ENCODE data around the gene RAPGEF4.
A peak's percentile ranks its signal among the peaks of the same experiment; 100 is the strongest.
"Not testable (repeated sequence)": the region's sequence is repeated elsewhere in the genome, so short reads cannot be mapped to it uniquely, and the experiment has no call there.

RAPGEF4 gene

DNA sequence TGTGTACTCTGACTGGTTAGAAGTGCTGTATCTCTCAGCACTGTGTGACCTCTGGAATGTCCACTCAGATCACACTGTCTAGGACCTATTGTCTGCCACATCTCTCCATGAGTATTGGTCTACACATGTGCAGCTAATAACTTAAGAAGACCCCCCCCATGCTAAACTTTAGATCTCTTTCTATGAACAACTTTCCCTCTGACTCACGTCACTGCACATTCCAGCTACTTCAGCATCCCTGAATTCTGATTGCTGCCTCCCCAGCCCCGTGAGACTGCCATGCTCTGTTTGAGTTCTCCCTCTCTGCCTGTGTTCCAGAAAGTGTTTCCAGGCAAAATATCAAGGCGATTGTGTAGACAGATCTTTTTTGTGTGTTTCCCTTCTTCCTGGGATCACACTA is 41.8 kb downstream of the RAPGEF4 start:
- DNase-seq = no peak

DNA sequence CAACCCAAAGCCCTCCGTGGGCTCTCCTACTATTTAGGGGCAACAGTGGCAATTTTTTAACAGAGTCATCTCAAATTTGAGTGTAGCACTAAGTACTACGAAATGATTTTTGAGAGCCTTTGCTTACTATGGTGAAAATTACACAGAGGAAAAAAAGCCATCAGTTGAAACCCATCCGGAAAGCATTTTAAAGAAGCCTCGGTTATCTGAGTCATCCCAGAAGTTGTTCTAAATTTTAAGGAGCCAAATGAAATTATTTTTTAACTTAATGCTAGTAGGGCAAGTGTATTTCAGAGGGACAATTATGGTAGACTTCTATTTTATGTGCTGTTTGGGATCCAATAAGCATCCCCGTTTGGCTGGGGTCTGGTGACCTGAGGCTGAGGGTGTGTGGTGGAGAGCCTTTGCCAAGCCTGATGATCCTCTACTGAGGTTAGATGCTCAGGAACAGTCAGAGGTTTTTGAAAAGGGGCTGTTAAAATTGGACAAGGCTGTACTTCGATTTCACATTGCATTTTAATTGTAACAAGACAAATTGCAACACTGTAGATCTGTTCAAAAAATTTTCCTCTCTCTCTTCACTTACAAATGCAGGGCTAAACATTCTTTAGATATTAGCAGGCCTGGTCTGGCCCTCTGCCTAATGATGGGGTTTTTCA is 47.0 kb downstream of the RAPGEF4 start:
- DNase-seq = no peak

DNA sequence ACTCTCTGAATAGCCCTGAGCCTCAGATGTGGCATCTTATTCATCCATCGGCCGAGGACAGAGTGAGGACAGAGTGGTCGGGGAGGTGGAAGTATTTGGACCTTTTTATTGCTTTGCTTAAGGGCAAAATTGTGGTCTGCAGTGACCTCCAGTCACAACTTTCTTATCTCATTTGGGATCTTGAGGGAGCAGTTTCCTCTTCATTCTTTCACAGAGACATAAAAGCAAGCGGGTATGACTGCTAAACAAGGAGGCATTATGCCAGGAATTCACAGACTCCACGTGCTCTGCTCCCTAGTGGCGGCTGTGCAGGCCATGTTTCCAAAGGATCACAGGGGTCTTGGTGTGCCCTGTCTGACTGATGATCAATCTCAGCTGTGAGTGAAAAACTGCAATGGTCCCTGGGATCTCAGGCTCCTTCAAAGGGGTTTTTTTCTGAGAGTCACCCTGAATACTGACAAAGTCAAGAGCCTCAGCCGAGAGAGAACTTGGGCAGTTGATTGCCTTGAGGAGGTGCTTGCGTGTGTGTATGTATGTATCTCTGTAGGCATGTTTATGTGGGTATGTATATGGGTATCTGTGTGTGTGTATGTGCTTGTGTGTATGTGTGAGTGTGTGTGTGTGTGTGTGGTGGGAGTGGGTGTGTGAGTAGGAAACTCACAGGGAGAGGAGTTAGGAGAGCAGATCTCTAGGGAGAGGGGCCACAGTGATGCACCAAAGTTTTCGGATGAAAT is 47.7 kb downstream of the RAPGEF4 start:
- DNase-seq = no peak

DNA sequence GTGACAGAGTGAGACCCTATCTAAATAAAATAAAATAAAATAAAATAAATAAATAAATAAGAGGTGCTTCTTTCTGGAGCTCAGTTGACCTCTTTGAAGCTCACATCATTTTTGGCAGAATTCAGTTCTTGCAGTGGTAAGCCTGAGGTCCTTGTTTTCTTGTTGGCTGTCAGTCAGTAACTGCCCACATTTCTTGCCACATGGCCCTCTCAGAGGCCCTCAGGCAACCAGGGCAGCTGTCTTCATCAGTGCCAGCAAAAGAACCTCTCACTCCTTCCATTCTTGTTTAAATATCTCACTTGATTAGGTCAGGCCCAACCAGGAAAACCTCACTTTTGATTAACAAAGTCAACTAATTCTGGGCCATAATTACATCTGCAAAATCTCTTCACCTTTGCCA is 53.2 kb downstream of the RAPGEF4 start:
- DNase-seq = no peak

DNA sequence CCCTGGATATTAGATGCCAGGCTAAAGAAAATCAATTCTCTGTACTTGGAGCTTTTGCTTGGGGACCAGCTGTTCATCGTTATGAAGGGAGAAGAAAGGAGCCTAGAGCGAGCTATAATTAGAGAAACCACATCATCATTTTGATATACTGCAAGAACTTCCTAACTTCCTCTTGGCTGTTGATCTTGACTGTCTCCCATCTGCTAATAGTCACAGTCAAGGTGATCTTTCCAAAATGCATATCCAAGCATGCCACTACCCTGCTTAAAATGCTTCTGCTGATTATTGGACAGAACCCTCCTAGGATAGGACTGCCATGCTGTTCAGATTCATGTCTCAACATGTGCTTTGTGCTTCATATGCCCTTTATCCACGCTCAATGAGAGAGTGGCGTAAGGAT is 54.8 kb downstream of the RAPGEF4 start:
- DNase-seq = no peak

DNA sequence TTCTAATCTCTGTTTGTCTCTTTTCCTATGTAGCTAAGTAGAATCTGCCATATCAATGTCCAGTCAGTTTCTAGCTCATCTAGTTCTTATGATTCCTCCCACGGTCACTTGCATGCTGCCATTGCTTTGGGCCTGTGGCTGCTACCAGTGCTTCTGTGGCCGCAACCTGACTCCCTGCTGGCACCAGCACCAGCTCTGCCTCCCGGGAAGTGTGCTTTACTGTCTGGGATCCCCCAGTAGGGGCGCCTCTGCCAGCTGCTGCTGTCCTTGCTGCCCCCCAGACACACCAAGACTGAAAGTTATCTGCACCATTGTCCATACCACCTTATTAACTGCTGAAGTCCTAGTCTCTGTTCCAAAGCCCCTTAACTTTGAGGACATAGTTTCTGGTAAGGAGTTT is 56.3 kb downstream of the RAPGEF4 start:
- no peak for DNase-seq

DNA sequence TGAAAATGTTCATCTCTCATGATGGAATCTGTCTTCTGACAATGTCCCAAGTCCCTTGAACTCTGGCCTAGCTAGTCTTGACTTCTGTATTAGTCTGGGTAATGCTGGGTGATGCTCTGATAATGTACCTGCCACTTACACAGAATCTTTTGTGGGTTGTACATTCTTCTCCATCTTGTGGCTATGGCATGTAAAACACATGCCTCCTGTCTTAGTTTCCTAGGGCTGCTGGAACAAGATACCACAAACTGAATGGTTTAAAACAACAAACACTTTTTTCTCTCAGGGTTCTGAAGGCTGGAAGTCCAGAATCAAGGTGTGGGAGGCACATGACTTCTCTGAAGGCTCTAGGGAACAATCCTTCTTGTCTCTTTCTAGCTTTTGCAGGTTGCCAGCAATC is 57.1 kb downstream of the RAPGEF4 start:
- DNase-seq = no peak

DNA sequence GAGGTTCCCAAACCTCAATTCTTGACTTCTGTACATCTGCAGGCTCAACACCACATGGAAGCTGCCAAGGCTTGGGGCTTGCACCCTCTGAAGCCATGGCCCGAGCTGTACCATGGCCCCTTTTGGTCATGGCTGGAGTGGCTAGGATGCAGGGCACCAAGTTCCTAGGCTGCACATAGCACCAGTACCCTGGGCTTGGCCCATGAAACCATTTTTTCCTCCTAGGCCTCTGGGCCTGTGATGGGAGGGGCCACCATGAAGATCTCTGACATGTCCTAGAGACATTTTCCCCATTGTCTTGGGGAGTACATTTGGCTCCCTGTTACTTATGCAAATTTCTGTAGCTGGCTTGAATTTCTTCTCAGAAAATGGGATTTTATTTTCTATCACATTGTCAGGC is 67.7 kb downstream of the RAPGEF4 start:
- not testable (repeated sequence) for DNase-seq

DNA sequence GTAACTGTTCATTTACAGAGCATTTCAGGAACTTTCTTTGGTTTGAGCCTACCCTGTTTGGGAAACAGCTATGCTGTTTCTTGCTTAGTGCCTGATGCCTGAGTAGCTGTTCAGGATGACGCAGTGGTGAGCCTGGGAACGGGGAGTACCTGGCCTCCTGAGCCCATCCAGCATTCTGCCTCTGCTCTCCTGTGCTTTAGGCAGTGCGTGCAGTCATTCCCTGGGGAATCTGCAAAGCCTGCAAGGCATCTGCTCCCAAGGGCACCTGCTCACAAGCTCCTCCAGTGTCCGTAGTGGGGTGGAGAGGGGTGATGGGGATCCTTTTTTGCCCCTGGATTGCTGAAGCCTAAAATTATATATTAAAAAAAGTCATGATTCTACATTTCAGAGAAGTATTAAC is 68.8 kb downstream of the RAPGEF4 start:
- no peak for DNase-seq

DNA sequence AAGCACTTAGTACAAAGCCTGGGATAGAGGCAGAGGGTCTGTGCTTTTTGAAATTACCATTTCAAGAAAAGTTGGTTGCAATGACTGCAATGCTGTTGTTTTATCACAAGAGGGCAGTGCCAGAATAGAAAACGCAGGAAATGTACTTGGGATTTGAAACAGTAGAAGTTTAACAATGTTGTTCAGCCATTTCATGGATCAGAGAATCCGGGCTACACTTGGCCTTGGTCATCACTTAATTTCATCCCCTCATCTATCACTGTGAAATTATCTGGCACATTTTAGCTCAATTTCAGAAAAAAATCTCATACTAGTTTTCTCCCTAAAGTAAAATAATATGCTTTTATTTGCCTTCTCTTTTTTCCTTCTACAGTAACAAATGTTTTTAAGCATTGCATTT is 70.8 kb downstream of the RAPGEF4 start:
- DNase-seq = peak in 1 of 2 donors; percentile 8

DNA sequence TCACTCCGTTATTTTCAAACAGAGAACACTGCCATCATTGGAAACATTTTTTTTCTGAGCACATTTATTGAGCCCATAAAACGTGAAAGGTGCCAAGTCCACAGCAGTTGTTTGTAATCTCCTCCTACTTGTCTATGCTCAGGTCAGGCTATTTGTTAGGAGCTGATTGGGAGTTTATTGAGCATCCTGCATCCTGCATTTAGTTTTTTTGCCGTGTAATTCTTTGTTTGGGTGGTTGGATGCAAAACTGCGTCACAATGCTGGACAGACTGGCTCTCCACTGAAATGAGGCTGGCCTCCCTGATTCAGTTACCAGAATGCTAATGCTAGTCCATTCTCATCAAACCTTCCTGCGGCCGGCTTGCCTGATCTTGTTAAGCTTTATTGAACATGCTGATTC is 71.4 kb downstream of the RAPGEF4 start:
- no peak for DNase-seq

DNA sequence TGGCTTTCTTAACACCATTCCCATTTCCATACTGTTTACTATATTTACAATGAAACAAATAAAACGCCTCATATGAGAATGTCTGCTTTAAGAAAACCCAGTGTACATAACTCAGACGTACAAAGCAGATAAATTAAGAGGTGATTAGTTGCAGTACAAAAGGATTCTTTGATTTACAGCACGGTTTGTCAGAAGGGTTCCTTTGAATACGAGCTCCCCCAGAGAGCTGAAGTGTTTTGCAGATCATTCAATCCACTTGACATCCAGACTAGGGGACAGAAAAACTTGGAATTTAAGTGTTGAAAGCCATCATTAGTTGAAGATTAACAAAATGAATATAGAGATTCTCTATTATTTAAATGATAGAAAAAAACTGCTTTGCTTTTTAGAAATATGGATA is 72.5 kb downstream of the RAPGEF4 start:
- DNase-seq = no peak

DNA sequence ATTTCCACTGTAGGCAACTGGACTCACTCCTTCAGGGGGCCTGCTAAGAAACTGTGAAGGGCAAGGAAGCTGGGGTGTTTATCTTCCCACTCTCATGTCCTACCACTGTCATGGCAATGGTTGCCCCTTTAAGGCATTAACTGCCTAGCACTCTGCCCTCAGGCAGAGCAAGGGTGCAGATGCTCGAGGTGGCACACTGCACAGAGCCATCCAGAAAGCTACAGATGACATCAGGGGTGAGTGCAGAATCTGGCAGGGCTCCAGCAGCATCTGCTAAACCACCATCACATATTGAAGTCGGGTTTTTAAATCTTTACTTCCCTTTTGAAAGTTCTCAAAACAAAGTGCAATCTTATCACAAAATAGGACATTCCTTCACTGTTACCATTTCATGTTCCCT is 75.4 kb downstream of the RAPGEF4 start:
- DNase-seq = no peak

DNA sequence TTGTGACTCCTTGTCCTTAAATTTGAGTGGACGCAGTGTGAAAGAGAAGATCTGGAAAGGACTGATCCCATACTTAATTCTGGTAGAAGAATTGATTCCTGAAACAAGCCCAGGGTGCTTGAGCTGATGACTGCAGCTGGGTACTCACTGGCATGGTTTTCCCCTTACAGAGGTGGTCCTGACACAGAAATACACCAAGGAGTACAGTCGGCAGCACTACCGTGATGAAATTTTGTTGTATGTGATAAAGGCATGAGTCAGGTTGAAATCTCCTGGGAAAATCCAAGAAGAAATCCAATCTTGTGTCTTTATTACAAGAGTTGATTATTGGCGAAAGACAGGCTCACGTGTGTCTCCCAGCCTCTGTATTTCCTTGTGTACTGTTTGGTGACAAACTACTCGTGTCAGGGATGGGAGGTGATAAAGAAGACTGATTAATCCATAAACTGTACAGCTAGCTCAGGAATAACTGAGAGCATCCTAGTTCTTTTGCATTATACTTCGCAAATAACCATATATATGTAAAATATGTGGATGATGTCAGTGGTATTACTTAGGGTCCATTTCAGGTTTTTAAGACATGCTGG is 76.6 kb downstream of the RAPGEF4 start:
- DNase-seq = no peak

DNA sequence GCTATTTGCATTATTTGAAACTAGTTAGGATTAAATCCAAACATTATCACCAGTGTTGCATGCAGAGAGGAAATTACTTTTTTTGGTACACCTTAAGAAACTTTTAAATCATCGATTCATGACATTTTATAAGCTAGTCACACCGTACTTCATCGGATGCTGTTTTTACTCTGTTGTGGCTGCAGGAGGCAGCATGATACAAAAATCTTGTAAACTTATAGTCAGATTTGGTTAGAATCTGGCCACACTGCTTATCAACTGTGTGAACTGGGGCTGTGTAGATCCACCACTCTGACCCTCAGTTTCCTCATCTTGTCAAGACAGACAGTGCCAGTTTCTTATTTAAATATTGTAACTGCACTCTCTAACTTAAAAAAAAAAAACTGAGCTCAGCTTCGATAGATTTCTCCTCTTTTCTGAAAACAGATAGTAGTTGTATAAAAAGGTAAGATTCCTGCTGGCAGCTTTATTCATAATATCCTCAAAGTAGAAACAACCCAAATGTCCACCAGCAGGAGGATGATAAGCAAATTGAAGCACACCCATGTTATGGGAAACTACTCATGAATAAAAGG is 77.8 kb downstream of the RAPGEF4 start:
- no peak for DNase-seq

DNA sequence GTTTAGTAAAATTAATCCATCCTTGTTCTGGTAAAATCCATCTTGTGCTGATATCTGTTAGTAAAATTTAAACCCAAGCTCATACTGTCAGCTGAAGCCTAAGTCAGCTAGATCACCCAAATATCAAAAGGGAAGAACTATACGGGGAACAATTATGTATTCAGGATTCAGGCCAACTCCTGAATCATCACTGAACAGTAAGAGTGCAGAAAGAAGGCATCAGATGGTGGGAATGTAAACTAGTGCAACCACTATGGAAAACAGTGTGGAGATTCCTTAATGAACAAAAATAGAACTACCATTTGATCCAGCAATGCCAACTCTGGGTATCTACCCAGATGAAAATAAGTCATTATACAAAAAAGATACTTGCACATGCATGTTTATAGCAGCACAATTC is 81.8 kb downstream of the RAPGEF4 start:
- no peak for DNase-seq

DNA sequence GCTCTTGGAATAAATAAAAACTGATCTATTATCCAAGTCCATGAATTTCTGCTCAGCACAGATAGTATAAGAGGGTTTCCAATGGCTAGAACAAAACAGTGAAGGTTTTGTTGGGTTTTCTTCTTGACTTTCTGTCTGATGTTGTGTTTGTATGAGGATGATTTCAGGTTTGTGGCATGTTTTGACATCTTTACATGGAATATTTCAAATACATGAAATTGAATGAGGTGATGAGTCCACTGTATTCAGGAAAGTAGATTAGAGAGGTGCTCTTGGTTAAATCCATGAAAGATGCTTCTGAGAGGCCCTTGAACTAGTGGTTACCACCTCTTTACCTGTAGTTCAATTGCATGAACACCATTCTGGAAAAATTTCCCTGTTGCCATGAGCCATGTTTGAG is 84.3 kb downstream of the RAPGEF4 start:
- no peak for DNase-seq

DNA sequence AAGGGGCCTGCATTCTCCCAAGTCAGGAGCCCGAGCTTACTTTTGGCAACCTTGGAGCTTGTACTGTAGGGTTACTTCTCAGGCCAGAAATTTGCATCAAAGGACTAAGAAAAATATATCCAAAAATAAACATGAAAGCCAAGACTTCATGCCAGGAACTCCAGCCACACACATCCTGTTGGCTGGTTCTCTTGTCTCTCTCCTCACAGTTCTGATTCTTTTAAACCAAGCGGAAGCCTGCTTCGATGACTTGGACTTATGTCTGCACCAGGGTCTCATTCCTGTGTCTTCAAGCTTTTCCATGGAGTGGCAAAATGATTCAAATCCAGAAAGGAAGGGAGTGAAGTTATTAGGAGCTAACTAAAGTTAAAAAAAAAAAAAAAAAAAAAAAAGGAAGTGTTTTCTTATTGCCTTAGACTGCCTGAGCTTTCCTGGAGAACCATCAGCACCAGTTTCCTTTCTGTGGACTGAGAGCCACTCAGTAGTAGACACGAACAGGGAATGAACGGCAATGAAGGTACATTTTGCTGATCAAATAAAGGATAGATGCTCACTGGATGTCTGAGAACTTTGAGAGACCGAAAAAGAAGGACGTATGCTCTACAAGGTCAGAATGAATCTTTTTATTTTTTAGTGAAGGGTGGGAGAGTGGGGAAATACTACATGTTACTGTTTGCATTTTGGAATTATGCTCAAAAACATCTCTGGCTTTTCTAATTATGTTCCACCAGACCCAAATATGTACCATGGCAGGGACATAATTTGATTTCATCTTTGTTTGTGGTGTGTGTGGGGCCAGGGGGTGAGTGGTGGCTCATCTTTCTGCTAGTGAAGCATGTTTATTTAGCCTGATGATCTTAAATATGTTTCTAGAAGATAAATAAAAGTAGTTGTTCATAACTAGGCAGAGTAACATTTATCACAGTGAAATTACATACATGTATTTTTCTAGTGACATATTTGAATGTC is 86.0 kb downstream of the RAPGEF4 start:
- DNase-seq = no peak

DNA sequence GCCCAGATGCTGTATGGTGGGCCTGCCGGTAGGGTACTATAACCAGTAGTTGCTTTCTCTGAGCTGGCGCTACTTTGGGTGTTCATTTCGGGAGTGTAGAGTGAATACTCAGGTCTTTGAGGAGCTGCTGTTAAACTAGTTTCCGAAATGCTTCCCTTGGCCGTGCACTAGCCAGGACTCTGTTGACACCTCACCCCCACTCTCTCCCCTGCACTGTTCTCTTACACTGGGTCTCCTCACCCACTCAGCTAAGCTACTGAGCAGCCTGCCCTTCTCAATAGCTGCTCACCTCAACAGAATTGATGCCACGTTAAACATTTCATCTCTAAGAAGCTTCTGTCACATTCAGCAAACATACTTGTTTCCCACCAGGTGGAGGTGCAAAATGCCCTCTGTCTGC is 86.9 kb downstream of the RAPGEF4 start:
- no peak for DNase-seq

DNA sequence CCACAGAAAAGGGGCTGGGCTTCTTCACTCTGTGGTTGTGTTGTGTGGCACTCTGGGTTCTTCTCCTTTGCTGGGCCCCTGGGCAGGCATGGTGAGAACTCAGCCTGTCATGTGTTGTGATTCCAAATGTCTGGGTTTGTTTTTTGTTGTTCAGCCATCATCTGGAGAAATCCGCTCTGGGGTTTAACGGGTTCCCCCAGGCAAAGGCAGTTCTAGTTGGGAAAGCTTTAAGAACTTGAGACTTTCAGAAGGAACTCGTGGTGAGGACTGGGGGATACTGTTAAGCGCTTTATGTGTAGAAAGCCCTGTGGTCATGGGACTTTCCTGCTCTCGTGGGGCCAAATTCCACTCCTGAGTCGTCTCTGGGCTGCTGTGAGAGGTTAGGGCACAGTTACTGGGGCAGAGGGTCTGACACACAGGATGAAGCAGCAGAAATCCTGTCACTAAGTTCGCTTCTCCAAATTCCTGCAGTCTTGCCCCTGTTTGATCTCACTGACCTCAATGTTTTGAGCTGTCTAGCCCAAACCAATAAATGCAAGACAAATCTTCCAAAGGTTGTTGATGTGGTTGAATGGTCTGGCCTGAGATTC is 87.7 kb downstream of the RAPGEF4 start:
- DNase-seq = no peak

DNA sequence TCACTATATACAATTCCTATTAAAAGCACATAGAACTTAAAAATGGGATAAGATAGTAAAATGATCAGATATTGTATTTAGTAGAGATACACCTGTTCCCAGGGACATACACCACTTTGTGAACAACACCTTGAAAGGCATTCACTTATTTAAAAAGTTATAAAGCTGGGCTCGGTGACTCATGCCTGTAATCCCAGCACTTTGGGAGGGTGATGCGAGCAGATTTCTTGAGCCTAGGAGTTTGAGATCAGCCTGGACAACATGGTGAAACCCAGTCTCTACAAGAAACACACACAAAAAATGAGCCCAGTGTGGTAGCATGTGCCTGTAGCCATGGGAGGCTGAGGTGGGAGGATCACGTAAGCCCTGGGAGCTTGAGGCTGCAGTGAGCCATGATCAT is 90.9 kb downstream of the RAPGEF4 start:
- DNase-seq = no peak

DNA sequence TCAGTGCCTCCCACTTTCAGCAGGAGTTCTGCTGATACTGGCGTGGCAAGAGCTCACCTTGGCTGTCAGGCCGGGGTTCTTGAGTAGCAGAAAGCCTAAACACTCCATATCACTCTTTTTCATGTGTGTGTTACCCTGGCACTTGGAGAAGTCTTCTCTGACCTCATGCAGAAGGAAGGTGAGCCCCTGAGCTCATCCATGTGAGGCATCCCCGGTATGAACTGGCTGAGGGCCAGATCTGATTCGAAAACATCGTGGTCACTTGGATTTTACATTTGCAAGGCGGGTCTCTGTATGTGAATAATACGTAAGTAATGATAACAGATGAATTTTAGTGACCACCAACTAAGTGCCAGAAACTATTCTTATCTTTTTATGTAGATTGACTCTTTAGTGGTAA is 93.6 kb downstream of the RAPGEF4 start:
- no peak for DNase-seq

DNA sequence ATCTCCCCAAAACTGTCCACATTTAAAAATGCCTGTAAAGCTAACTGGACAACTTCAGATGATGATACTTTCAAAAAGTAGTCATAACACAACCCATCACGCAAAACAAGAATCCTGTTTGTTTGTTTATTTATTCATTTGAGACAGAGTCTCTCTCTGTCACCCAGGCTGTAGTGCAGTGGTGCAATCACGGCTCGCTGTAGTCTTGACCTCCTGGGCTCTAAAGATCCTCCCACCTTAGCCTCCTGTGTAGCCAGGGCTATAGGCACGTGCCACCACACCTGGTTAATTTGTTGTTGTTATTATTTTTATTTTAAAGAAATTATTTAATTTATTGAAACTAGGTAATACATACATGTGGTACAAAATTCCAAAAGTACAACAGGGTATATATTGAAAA is 94.8 kb downstream of the RAPGEF4 start:
- DNase-seq = no peak

Data from CD4-positive, alpha-beta T cell treated with Interleukin-4 for 1 hour (primary cell).